ENCODE results near the gene UMAD1.

The UMAD1 gene

DNA sequence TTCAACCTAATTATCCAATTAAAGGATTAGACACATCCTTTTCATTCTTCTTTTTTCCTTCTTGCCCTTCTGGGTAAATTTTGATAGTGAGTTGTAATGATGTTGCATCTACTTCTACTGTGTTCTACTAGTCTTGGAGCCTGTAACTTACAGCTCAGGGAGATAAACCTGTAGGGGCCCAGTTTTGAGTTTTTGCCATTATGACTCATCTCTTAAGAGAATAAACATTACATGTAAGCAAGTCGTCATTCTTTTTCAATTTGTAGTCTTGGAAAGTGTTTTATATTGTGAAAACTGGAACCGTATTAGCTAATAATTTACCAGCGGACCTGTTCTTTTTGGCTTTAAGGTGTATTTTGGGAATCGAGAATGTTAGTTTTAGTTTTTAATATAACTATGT is 167.6 kb downstream of the UMAD1 start:
- H3K27ac ChIP-seq, result no peak overlapping the region
- CTCF ChIA-PET, result no interaction called here
- TF ChIP-seq, protein P1, sequence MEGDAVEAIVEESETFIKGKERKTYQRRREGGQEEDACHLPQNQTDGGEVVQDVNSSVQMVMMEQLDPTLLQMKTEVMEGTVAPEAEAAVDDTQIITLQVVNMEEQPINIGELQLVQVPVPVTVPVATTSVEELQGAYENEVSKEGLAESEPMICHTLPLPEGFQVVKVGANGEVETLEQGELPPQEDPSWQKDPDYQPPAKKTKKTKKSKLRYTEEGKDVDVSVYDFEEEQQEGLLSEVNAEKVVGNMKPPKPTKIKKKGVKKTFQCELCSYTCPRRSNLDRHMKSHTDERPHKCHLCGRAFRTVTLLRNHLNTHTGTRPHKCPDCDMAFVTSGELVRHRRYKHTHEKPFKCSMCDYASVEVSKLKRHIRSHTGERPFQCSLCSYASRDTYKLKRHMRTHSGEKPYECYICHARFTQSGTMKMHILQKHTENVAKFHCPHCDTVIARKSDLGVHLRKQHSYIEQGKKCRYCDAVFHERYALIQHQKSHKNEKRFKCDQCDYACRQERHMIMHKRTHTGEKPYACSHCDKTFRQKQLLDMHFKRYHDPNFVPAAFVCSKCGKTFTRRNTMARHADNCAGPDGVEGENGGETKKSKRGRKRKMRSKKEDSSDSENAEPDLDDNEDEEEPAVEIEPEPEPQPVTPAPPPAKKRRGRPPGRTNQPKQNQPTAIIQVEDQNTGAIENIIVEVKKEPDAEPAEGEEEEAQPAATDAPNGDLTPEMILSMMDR (conservative IDR thresholded peaks at IDR 0.05; ENCODE audit: low read depth), result no peak
- DNase-seq (ENCODE audit: low spot score), result peak; percentile 29
- POLR2A ChIA-PET (ENCODE audit: low non-redundant PET), result no interaction called here

DNA sequence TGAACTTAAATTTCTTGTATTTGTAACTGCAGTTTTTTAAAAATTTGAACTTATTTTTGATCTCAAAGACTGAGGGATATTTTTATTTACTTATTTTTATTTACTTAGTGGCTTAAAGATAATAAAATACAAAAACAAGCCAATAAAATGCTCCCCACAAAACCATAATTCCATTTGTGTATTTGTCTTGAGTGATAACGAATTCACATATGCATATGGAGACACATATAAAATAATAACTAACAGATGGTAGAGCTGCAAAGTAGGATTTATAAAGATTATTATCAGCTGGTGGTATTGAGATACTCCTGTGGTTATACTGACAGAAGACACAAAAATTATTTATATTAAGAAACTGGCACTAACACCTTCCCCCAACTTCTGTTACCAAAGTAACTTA is 168.1 kb downstream of the UMAD1 start:
- TF ChIP-seq, protein P1 (conservative IDR thresholded peaks at IDR 0.05; ENCODE audit: low read depth), result no peak
- ChIA-PET POLR2A (ENCODE audit: low non-redundant PET) (no interaction called here), CTCF (no interaction called here)
- no peak overlapping the region for H3K27ac ChIP-seq
- DNase-seq (ENCODE audit: low spot score), result no peak

DNA sequence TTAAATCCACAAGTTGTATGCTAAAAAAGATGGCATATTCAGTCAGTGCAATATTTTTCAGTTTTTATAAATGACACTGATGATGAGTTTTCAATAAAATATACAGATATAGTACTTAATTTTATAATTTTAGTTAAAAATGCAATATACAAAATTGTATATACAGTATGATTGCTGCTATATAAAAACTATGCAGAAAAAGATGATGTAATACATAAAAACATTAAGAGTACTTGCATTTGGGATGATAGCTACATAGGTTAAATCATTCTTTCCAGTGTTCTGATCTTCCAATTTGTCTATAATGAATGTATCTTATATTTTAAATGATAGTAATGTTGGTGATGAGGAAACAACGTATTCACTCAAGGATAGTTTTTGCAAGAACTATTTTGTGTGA is 169.8 kb downstream of the UMAD1 start:
- POLR2A ChIA-PET (ENCODE audit: low non-redundant PET), result no interaction called here
- CTCF ChIA-PET, result interaction anchor here (0.6 kb wide), 1 partner anchor 161 kb away, joined by 3 read pairs; no protein-coding TSS in a partner anchor
- no peak overlapping the region for H3K27ac ChIP-seq
- DNase-seq (ENCODE audit: low spot score), result no peak
- TF ChIP-seq, protein P1 (conservative IDR thresholded peaks at IDR 0.05; ENCODE audit: low read depth), result no peak

DNA sequence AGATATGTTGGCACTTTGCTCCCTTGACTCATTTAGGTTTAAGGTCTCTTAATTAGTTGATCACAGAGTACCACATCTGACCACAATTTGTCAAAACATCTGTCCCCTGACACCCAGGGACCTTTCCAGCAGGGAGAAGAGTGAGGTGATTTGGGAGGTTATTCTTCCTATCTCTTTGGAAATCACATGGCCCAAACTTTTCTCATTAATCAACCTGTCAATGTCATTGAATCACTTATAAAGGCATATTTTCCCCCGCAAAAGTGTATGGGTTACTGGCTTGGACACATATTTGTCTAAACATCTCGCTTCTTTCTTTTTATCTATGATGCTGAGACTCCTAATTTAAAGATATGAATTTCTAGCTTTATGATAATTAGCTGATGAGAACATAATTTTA is 170.3 kb downstream of the UMAD1 start:
- no peak for DNase-seq (ENCODE audit: low spot score)
- ChIA-PET CTCF (interaction anchor here (0.6 kb wide), 1 partner anchor 161 kb away, joined by 3 read pairs; no protein-coding TSS in a partner anchor), POLR2A (ENCODE audit: low non-redundant PET) (no interaction called here)
- TF ChIP-seq, protein P1 (conservative IDR thresholded peaks at IDR 0.05; ENCODE audit: low read depth), result no peak
- H3K27ac ChIP-seq, result no peak overlapping the region

DNA sequence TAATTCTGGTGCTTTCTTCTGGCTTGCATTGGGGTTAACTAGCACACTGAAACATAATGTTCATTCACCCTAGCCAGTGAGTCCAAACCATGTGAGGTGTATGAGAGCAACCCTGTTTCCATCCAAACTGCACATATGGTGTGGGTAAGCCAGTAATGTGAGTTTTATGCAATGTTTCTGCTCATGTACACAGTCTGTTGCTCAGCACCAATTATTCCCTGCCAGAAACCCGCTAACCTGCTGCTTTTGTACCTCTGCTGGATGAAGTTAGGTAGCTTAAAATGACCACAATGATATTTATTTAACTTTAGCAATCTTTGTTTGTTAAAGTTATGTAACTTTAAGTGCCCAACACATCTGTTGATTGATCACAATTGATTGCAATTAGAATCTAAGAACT is 171.6 kb downstream of the UMAD1 start:
- POLR2A ChIA-PET (ENCODE audit: low non-redundant PET), result no interaction called here
- H3K27ac ChIP-seq, result no peak overlapping the region
- no peak for DNase-seq (ENCODE audit: low spot score)
- TF ChIP-seq, protein P1 (conservative IDR thresholded peaks at IDR 0.05; ENCODE audit: low read depth), result no peak
- CTCF ChIA-PET, result interaction anchor here (0.5 to 0.7 kb wide), 2 partner anchors 97 to 284 kb away, joined by 3 to 10 read pairs; no protein-coding TSS in a partner anchor

DNA sequence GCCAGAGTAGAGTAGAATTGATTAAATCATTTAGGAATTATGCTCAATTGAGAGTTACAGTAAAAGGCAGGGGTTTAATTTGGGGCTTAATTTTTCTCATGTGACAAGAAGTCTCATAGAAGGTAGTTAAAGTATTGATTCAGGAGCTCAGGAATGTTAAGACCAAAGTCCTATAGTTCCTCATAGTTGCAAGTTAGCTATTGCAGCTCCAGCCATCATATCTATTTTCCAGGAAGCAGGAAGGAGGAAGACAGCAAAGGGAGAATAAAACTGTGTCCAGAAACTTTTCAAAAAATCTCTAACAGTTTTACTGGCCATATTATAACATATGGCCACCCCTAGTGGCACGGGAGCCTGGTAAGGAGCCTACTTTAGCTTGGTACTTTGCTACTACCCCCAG is 174.8 kb downstream of the UMAD1 start:
- no peak overlapping the region for H3K27ac ChIP-seq
- DNase-seq (ENCODE audit: low spot score), result no peak
- POLR2A ChIA-PET (ENCODE audit: low non-redundant PET), result no interaction called here
- CTCF ChIA-PET, result no interaction called here
- TF ChIP-seq, protein P1 (conservative IDR thresholded peaks at IDR 0.05; ENCODE audit: low read depth), result no peak

DNA sequence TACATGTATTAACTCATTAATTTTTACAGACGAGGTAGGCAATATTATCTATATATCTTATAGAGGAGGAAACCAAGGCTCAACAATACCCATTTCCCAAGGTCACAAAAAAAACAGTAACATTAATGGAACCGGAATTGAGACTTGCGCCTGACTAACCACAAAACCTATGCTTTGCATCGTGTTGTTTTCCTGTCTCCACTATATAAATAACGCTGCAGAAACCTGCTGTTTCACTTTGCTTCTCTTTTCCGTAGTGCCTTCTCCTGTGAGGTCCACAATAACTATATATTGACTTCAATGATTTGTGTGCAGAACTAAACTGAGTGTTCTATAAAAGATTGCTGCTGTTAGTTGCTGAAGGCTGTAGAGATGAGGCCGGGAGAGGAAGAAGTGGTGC is 175.5 kb downstream of the UMAD1 start:
- POLR2A ChIA-PET (ENCODE audit: low non-redundant PET), result no interaction called here
- CTCF ChIA-PET, result no interaction called here
- no peak overlapping the region for H3K27ac ChIP-seq
- TF ChIP-seq, protein P1 (conservative IDR thresholded peaks at IDR 0.05; ENCODE audit: low read depth), result no peak
- no peak for DNase-seq (ENCODE audit: low spot score)
